ENCODE results near the gene EPHA3. TPM values are rescaled to one million over a fixed set of nuclear protein-coding genes. Genes with fewer than 3 reads are reported as not detected.

EPHA3 gene
- total and polyA plus RNA-seq, 4 donors: 0.44 to 2.7 (median 1.2) TPM

DNA sequence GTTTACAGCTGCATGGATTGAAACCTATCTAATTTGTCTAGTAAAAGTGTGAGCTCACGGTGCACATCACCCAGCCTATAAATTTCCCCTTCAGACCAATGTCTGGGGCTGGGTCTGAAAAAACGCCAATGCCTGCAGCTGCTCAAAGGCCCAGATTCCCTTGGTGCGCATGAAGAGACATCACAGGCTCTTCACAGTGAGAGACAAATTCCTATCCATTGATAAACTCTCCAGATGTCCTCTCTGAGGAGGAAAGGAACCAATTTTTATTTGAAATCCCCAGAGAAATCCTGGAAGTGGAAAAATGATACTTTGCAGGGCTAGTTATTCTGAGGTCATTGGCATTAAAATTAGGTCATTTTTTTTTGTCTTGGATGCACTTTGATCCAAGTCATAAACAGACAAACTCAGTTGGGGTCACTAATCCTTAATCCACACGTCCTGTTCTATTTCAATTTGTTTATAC, 360.5 kb downstream of the EPHA3 start (continued):
- TF ChIP-seq SP1 (IDR thresholded peaks at IDR 0.05) (peak; percentile 25), FOXA1 (IDR thresholded peaks at IDR 0.05) (no peak)

DNA sequence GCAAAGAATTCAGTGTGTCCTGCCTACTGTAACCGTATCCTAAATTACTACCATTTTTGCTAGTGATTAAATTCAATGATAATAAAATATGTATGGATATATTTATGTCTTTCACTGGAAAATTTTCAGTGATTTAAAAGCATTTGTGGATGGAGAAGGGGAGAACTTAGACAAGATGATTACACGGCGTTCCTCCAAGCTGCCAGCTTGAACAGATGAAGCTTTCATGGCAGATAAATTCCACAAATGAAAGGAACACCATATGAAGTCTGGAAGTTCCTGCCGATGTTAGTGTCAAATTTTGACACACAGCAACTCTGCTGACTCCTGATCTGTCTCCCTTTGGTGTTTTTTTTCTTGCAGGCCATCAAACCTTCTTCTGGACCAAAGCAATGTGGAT, 364.7 kb downstream of the EPHA3 start:
- TF ChIP-seq, protein P1, sequence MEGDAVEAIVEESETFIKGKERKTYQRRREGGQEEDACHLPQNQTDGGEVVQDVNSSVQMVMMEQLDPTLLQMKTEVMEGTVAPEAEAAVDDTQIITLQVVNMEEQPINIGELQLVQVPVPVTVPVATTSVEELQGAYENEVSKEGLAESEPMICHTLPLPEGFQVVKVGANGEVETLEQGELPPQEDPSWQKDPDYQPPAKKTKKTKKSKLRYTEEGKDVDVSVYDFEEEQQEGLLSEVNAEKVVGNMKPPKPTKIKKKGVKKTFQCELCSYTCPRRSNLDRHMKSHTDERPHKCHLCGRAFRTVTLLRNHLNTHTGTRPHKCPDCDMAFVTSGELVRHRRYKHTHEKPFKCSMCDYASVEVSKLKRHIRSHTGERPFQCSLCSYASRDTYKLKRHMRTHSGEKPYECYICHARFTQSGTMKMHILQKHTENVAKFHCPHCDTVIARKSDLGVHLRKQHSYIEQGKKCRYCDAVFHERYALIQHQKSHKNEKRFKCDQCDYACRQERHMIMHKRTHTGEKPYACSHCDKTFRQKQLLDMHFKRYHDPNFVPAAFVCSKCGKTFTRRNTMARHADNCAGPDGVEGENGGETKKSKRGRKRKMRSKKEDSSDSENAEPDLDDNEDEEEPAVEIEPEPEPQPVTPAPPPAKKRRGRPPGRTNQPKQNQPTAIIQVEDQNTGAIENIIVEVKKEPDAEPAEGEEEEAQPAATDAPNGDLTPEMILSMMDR (IDR thresholded peaks at IDR 0.05; ENCODE audit: low read depth, low read length, missing input control): no peak
- TF ChIP-seq FOXA2 (IDR thresholded peaks at IDR 0.05) (no peak), RAD21 (IDR thresholded peaks at IDR 0.05) (no peak), HNF4A (conservative IDR thresholded peaks at IDR 0.05) (no peak), EGR1 (IDR thresholded peaks at IDR 0.05; ENCODE audit: low read depth in 2 of 2) (no peak), TAF1 (conservative IDR thresholded peaks at IDR 0.05) (no peak), GABPA (IDR thresholded peaks at IDR 0.05 in 1 of 2, conservative IDR thresholded peaks at IDR 0.05 in 1 of 2) (no peak), NR2F2 (IDR thresholded peaks at IDR 0.05) (no peak), SP1 (IDR thresholded peaks at IDR 0.05) (no peak), HNF4G (IDR thresholded peaks at IDR 0.05) (no peak), FOXA1 (IDR thresholded peaks at IDR 0.05) (no peak)
- TF ChIP-seq, protein P2, sequence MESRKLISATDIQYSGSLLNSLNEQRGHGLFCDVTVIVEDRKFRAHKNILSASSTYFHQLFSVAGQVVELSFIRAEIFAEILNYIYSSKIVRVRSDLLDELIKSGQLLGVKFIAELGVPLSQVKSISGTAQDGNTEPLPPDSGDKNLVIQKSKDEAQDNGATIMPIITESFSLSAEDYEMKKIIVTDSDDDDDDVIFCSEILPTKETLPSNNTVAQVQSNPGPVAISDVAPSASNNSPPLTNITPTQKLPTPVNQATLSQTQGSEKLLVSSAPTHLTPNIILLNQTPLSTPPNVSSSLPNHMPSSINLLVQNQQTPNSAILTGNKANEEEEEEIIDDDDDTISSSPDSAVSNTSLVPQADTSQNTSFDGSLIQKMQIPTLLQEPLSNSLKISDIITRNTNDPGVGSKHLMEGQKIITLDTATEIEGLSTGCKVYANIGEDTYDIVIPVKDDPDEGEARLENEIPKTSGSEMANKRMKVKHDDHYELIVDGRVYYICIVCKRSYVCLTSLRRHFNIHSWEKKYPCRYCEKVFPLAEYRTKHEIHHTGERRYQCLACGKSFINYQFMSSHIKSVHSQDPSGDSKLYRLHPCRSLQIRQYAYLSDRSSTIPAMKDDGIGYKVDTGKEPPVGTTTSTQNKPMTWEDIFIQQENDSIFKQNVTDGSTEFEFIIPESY (IDR thresholded peaks at IDR 0.05): no peak
- TF ChIP-seq, protein P3, sequence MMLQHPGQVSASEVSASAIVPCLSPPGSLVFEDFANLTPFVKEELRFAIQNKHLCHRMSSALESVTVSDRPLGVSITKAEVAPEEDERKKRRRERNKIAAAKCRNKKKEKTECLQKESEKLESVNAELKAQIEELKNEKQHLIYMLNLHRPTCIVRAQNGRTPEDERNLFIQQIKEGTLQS (IDR thresholded peaks at IDR 0.05): no peak
- TF ChIP-seq, protein P4, sequence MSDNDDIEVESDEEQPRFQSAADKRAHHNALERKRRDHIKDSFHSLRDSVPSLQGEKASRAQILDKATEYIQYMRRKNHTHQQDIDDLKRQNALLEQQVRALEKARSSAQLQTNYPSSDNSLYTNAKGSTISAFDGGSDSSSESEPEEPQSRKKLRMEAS (IDR thresholded peaks at IDR 0.05): no peak
- Histone ChIP-seq H3K4me3 (ENCODE audit: low read depth in 1 of 3, low read length in 3 of 3) (no peak overlapping the region), H3K36me3 (ENCODE audit: control insufficient read depth in 4 of 4, insufficient read depth in 3 of 4, low read depth in 1 of 4, low read length in 3 of 4) (no peaks in the 10 kb centered on the region), H3K9me3 (ENCODE audit: control insufficient read depth in 4 of 4, low read length in 3 of 4) (no peaks in the 10 kb centered on the region), H3K9ac (ENCODE audit: low read depth in 1 of 2, low read length in 2 of 2) (no peak overlapping the region), H3K27me3 (ENCODE audit: control insufficient read depth in 4 of 4, insufficient read depth in 4 of 4, low read length in 3 of 4) (no peaks in the 10 kb centered on the region), H3K27ac (ENCODE audit: low read depth in 1 of 2, low read length in 2 of 2) (no peak overlapping the region), H3K4me1 (ENCODE audit: control insufficient read depth in 4 of 4, insufficient read depth in 4 of 4, low read length in 3 of 4) (no peaks in the 10 kb centered on the region)
- 75% methylated on average over 4 of the region's 4 CpGs for WGBS
- no peak for DNase-seq (ENCODE audit: low spot score)

DNA sequence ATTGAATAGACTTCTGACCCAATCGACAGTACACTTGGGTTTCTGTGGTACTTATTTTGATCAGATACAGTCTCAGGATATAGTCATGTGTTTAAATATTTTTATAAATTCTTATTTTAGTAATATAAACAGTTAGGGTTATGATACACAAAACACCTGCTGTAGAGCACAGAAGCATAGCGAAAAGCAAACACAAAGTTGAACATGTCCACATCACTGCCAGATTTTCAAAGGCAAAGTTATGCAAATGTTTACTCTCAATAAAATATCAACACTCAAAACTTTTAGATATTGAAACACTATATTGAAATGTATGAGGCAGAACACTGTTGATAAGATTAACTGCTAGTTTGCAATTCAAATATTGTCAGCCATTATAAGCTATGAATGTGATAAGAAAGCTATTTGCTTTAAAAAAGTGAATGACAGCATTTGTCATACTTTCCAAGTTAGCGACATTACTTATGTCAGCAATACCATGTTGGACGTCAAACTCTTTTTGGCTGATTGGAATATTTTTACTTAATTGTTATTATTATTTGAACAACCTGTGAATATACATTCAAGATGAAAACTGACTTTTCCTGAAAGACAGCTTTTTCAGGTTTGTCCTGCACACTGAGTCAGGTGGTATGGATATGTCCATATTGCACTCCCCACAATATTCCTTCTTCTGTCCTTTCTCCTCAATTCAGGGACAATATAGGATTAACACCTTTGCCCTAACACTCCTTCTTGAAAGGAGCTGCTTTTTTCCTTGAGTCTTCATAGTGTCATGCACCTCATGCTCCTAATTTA, 367.1 kb downstream of the EPHA3 start:
- Histone ChIP-seq H3K9me3 (ENCODE audit: control insufficient read depth in 4 of 4, low read length in 3 of 4) (no peaks in the 10 kb centered on the region), H3K4me1 (ENCODE audit: control insufficient read depth in 4 of 4, insufficient read depth in 4 of 4, low read length in 3 of 4) (no peaks in the 10 kb centered on the region), H3K9ac (ENCODE audit: low read depth in 1 of 2, low read length in 2 of 2) (no peak overlapping the region), H3K27ac (ENCODE audit: low read depth in 1 of 2, low read length in 2 of 2) (no peak overlapping the region), H3K27me3 (ENCODE audit: control insufficient read depth in 4 of 4, insufficient read depth in 4 of 4, low read length in 3 of 4) (no peaks in the 10 kb centered on the region), H3K36me3 (ENCODE audit: control insufficient read depth in 4 of 4, insufficient read depth in 3 of 4, low read depth in 1 of 4, low read length in 3 of 4) (no peaks in the 10 kb centered on the region), H3K4me3 (ENCODE audit: low read depth in 1 of 3, low read length in 3 of 3) (no peak overlapping the region)
- WGBS: 55% methylated on average over 4 of the region's 4 CpGs
- TF ChIP-seq JUND (IDR thresholded peaks at IDR 0.05) (no peak), HNF4G (IDR thresholded peaks at IDR 0.05) (no peak), GABPA (IDR thresholded peaks at IDR 0.05 in 1 of 2, conservative IDR thresholded peaks at IDR 0.05 in 1 of 2) (no peak), NR2F2 (IDR thresholded peaks at IDR 0.05) (no peak)
- TF ChIP-seq, protein P5, sequence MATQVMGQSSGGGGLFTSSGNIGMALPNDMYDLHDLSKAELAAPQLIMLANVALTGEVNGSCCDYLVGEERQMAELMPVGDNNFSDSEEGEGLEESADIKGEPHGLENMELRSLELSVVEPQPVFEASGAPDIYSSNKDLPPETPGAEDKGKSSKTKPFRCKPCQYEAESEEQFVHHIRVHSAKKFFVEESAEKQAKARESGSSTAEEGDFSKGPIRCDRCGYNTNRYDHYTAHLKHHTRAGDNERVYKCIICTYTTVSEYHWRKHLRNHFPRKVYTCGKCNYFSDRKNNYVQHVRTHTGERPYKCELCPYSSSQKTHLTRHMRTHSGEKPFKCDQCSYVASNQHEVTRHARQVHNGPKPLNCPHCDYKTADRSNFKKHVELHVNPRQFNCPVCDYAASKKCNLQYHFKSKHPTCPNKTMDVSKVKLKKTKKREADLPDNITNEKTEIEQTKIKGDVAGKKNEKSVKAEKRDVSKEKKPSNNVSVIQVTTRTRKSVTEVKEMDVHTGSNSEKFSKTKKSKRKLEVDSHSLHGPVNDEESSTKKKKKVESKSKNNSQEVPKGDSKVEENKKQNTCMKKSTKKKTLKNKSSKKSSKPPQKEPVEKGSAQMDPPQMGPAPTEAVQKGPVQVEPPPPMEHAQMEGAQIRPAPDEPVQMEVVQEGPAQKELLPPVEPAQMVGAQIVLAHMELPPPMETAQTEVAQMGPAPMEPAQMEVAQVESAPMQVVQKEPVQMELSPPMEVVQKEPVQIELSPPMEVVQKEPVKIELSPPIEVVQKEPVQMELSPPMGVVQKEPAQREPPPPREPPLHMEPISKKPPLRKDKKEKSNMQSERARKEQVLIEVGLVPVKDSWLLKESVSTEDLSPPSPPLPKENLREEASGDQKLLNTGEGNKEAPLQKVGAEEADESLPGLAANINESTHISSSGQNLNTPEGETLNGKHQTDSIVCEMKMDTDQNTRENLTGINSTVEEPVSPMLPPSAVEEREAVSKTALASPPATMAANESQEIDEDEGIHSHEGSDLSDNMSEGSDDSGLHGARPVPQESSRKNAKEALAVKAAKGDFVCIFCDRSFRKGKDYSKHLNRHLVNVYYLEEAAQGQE (IDR thresholded peaks at IDR 0.05): no peak
- no peak for DNase-seq (ENCODE audit: low spot score)

All from liver (tissue), 9 donors.